Keratinocyte (primary cell): ENCODE results near the gene ADGRB3. TPM values are rescaled to one million over a fixed set of nuclear protein-coding genes. Genes with fewer than 3 reads are reported as not detected.

Experiments
- DNase-seq: peaks from one replicate; pipeline ENCODE4 v3.0.0-alpha.2; 2011; ENCODE audit warnings: low read depth, missing footprints, low spot score
- FAIRE-seq: peaks from 2 replicates; lab custom pipeline; 2011; peaks lifted over from hg19 to GRCh38; lab: Jason Lieb, UNC
- H2AFZ ChIP-seq: 2 replicates; pipeline ENCODE4 v1.6.0; 2012; ENCODE audit warnings: low read length, control low read depth, inconsistent platforms; ENCODE audit not compliant: control insufficient read depth
- H3K27ac ChIP-seq: 2 replicates; pipeline ENCODE4 v1.5.1; 2011; ENCODE audit warnings: low read length; ENCODE audit not compliant: control insufficient read depth, insufficient read depth
- H3K27me3 ChIP-seq: 3 replicates; pipeline ENCODE4 v1.6.0; 2011; ENCODE audit warnings: low read length; ENCODE audit not compliant: control insufficient read depth, insufficient read depth; ENCODE audit errors: extremely low read depth
- H3K36me3 ChIP-seq, 2 experiments: 2 replicates in 1 of 2; 3 replicates in 1 of 2; pipeline ENCODE4 v1.5.1; 2011; ENCODE audit warnings: low read length in 2 of 2, mild to moderate bottlenecking in 1 of 2; ENCODE audit not compliant: control insufficient read depth in 2 of 2, insufficient read depth in 2 of 2; ENCODE audit errors: extremely low read depth in 1 of 2
- H3K4me1 ChIP-seq: 3 replicates; pipeline ENCODE4 v1.5.1; 2011; ENCODE audit warnings: low read length; ENCODE audit not compliant: control insufficient read depth, insufficient read depth; ENCODE audit errors: extremely low read depth
- H3K4me2 ChIP-seq: 3 replicates; pipeline ENCODE4 v1.6.0; 2011; ENCODE audit warnings: low read depth, low read length; ENCODE audit not compliant: control insufficient read depth, insufficient read depth; ENCODE audit errors: extremely low read depth
- H3K4me3 ChIP-seq, 3 experiments: fragments of 200-600 bp in 1 of 3; sonication (generic) in 1 of 3; 2 replicates in 2 of 3; 3 replicates in 1 of 3; pipeline ENCODE4 v1.5.1; 2011 to 2016; ENCODE audit warnings: low read length in 3 of 3, mild to moderate bottlenecking in 3 of 3, control low read depth in 2 of 3, inconsistent platforms in 1 of 3, low read depth in 1 of 3, mixed read lengths in 1 of 3, mixed run types in 1 of 3, moderate library complexity in 1 of 3; ENCODE audit not compliant: control insufficient read depth in 2 of 3, insufficient read depth in 2 of 3; ENCODE audit errors: extremely low read depth in 1 of 3
- H3K79me2 ChIP-seq: 2 replicates; pipeline ENCODE4 v1.6.0; 2012; ENCODE audit warnings: low read length; ENCODE audit not compliant: control insufficient read depth, insufficient read depth
- H3K9ac ChIP-seq: 3 replicates; pipeline ENCODE4 v1.6.0; 2011; ENCODE audit warnings: low read length; ENCODE audit not compliant: control insufficient read depth, insufficient read depth; ENCODE audit errors: extremely low read depth
- H3K9me1 ChIP-seq: 3 replicates; pipeline ENCODE4 v1.6.0; 2011; ENCODE audit warnings: low read length; ENCODE audit not compliant: control insufficient read depth, insufficient read depth; ENCODE audit errors: extremely low read depth
- H3K9me3 ChIP-seq: 2 replicates; pipeline ENCODE4 v1.5.1; 2012; ENCODE audit warnings: low read depth, low read length; ENCODE audit not compliant: control insufficient read depth
- H4K20me1 ChIP-seq: 3 replicates; pipeline ENCODE4 v1.6.0; 2011; ENCODE audit warnings: low read length; ENCODE audit not compliant: control insufficient read depth, insufficient read depth; ENCODE audit errors: extremely low read depth
- EZH2 ChIP-seq: IDR thresholded peaks from one replicate; pipeline ENCODE4 v1.6.1; 2012; ENCODE audit warnings: inconsistent platforms, mild to moderate bottlenecking, low read length, moderate library complexity
- dilution Hi-C: fragments of 300-500 bp; cut with MboI; formaldehyde crosslinking; loops from one replicate; pipeline ENCODE4 v1.7.0; 2020; ENCODE audit warnings: low sequenced_read_pairs; ENCODE audit not compliant: extremely low pct_ligation_motif_present
- polyA plus RNA-seq, 5 experiments: library from polyadenylated mRNA; depleted of rRNA in 3 of 5; stranded (reverse) in 3 of 5; stranded (forward) in 1 of 5; unstranded in 1 of 5; fragments of >200 nt; gene quantifications; 1 replicate in 1 of 5; 2 replicates in 3 of 5; 3 replicates in 1 of 5; pipeline versions ENCODE4 v1.2.1 to v1.2.3, GENCODE V29; 2011 to 2012; ENCODE audit warnings: missing spikeins in 2 of 5, low read depth in 1 of 5, low replicate concordance in 1 of 5
- TF ChIP-seq, protein P1 (sequence below), 3 experiments: IDR thresholded peaks in 1 of 3; conservative IDR thresholded peaks in 1 of 3; optimal IDR thresholded peaks in 1 of 3; 2 replicates in 2 of 3; 3 replicates in 1 of 3; pipeline versions ENCODE3 to v1.5.1; 2011; ENCODE audit warnings: low read length in 3 of 3, mild to moderate bottlenecking in 3 of 3, moderate library complexity in 2 of 3, control low read depth in 1 of 3, inconsistent platforms in 1 of 3; ENCODE audit not compliant: insufficient read depth in 2 of 3; ENCODE audit errors: extremely low read depth in 1 of 3

The ADGRB3 gene
- polyA plus RNA-seq, 1 donor (not counting 4 experiments of a cell fraction or from before 2014, with no cell fraction given), result not detected

DNA sequence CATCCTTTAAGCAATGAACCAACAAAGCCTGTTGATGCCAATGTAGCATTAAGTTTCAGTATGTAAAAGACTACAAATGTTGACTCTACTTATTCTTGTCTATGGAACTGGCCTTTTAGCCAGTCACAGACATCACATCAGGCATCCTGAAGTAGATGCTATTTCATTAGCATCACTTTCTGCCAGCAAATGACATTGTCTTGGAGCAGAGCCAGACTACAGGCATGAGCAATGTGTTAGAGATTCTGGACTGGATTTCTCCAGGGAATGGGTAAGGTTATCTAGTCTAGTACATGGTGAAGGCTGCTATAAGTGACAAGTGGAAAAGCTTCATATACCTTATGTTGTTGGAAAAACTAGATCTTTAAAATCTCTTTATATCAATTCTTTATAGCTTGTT, 142.9 kb downstream of the ADGRB3 start:
- TF ChIP-seq EZH2, result no peak
- TF ChIP-seq, protein P1, sequence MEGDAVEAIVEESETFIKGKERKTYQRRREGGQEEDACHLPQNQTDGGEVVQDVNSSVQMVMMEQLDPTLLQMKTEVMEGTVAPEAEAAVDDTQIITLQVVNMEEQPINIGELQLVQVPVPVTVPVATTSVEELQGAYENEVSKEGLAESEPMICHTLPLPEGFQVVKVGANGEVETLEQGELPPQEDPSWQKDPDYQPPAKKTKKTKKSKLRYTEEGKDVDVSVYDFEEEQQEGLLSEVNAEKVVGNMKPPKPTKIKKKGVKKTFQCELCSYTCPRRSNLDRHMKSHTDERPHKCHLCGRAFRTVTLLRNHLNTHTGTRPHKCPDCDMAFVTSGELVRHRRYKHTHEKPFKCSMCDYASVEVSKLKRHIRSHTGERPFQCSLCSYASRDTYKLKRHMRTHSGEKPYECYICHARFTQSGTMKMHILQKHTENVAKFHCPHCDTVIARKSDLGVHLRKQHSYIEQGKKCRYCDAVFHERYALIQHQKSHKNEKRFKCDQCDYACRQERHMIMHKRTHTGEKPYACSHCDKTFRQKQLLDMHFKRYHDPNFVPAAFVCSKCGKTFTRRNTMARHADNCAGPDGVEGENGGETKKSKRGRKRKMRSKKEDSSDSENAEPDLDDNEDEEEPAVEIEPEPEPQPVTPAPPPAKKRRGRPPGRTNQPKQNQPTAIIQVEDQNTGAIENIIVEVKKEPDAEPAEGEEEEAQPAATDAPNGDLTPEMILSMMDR (optimal IDR thresholded peaks at IDR 0.05 in 1 of 3, IDR thresholded peaks at IDR 0.05 in 1 of 3, conservative IDR thresholded peaks at IDR 0.05 in 1 of 3; ENCODE audit: extremely low read depth in 1 of 3, insufficient read depth in 2 of 3, low read length in 3 of 3), result no peak
- H3K4me2 ChIP-seq, result no peak overlapping the region
- no peaks in the 10 kb centered on the region for H3K4me1 ChIP-seq
- no peak for FAIRE-seq
- no peaks in the 10 kb centered on the region for H3K27me3 ChIP-seq
- no peak overlapping the region for H3K4me3 ChIP-seq
- no peak overlapping the region for H3K9ac ChIP-seq
- no peaks in the 10 kb centered on the region for H3K79me2 ChIP-seq
- H3K27ac ChIP-seq, result no peak overlapping the region
- DNase-seq, result no peak
- H4K20me1 ChIP-seq, result no peaks in the 10 kb centered on the region
- dilution Hi-C loops, result no loop called here
- no peaks in the 10 kb centered on the region for H3K36me3 ChIP-seq
- no peaks in the 10 kb centered on the region for H3K9me1 ChIP-seq
- no peak overlapping the region for H2AFZ ChIP-seq
- H3K9me3 ChIP-seq, result peaks cover 2% of the 10 kb centered on the region

DNA sequence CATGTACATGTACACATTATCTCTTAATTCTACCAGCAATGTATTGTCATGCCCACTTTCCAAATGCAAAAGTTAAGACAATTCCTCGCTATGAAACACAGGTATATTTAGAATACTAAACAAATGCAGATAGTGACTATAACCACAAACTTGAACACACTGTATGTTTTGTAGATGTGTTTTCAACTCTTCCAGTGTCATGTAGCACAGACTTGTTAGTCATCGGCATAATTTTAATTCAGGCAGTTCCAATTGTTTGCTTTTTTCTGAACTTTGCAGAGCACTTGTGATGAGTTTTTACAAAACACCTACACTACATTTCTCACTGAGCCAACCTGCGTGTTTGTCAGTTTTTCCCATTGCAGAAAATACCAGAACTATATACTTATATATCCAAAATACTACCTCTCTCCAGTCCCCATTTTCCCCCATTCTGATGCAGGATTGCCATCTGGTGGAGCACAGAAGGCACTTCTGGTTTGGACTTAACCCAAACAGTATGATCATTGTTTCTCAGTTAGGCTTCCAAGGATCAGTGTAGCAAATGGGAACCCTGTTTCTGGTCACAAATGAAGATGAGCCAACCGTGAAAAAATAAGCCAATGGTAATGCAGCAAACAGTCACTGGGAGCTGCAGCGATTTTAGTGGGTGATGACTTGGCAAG, 143.4 kb downstream of the ADGRB3 start:
- H3K36me3 ChIP-seq, result no peaks in the 10 kb centered on the region
- no peak for DNase-seq
- dilution Hi-C loops, result no loop called here
- H2AFZ ChIP-seq, result no peak overlapping the region
- no peaks in the 10 kb centered on the region for H3K4me1 ChIP-seq
- no peak for TF ChIP-seq EZH2
- TF ChIP-seq, protein P1 (optimal IDR thresholded peaks at IDR 0.05 in 1 of 3, IDR thresholded peaks at IDR 0.05 in 1 of 3, conservative IDR thresholded peaks at IDR 0.05 in 1 of 3; ENCODE audit: extremely low read depth in 1 of 3, insufficient read depth in 2 of 3, low read length in 3 of 3), result peak in 2 of 3 experiments; percentile 10 to 27
- H3K9me1 ChIP-seq, result no peaks in the 10 kb centered on the region
- no peak for FAIRE-seq
- peaks cover 2% of the 10 kb centered on the region for H3K9me3 ChIP-seq
- H3K27ac ChIP-seq, result no peak overlapping the region
- H3K79me2 ChIP-seq, result no peaks in the 10 kb centered on the region
- no peaks in the 10 kb centered on the region for H3K27me3 ChIP-seq
- no peak overlapping the region for H3K4me2 ChIP-seq
- H3K9ac ChIP-seq, result no peak overlapping the region
- no peaks in the 10 kb centered on the region for H4K20me1 ChIP-seq
- no peak overlapping the region for H3K4me3 ChIP-seq
